Measurements from ENCODE around the gene NEXMIF.
"Not testable (repeated sequence)": the region's sequence is repeated elsewhere in the genome, so short reads cannot be mapped to it uniquely, and the experiment has no call there.

Gene NEXMIF

GRCh38 chrX:74800062-74800461 is 125.2 kb downstream of the NEXMIF start:
- H3K27me3 ChIP-seq: peaks cover 48% of the 10 kb centered on the region
- H4K20me1 ChIP-seq: no peaks in the 10 kb centered on the region
- H3K4me3 ChIP-seq: no peak overlapping the region
- TF ChIP-seq Cebpa-rat (IDR thresholded peaks at IDR 0.05): no peak
- no peak overlapping the region for H3K4me2 ChIP-seq
- H3K9ac ChIP-seq: no peak overlapping the region
- no peaks in the 10 kb centered on the region for H3K4me1 ChIP-seq
- H3K36me3 ChIP-seq: no peaks in the 10 kb centered on the region
- no peak overlapping the region for H3K27ac ChIP-seq
- no peaks in the 10 kb centered on the region for H3K9me3 ChIP-seq

GRCh38 chrX:74797338-74797887 is 127.8 kb downstream of the NEXMIF start:
- Histone ChIP-seq H3K4me3 (no peak overlapping the region), H3K4me2 (no peak overlapping the region), H3K9me3 (no peaks in the 10 kb centered on the region), H3K9ac (no peak overlapping the region), H3K36me3 (no peaks in the 10 kb centered on the region), H3K4me1 (no peaks in the 10 kb centered on the region), H3K27ac (no peak overlapping the region), H4K20me1 (no peaks in the 10 kb centered on the region), H3K27me3 (peaks cover 26% of the 10 kb centered on the region)
- no peak for TF ChIP-seq Cebpa-rat (IDR thresholded peaks at IDR 0.05)

GRCh38 chrX:74788545-74789086 is 136.6 kb downstream of the NEXMIF start:
- H3K4me1 ChIP-seq: no peaks in the 10 kb centered on the region

GRCh38 chrX:74784629-74785028 is 140.6 kb downstream of the NEXMIF start:
- Histone ChIP-seq H3K36me3 (no peaks in the 10 kb centered on the region), H3K4me1 (no peaks in the 10 kb centered on the region), H3K4me3 (no peak overlapping the region), H3K27ac (no peak overlapping the region), H3K9ac (no peak overlapping the region), H3K4me2 (no peak overlapping the region), H3K27me3 (peaks cover 59% of the 10 kb centered on the region), H3K9me3 (no peaks in the 10 kb centered on the region), H4K20me1 (no peaks in the 10 kb centered on the region)
- no peak for TF ChIP-seq Cebpa-rat (IDR thresholded peaks at IDR 0.05)

More at GRCh38 chrX:74788545-74789086, 136.6 kb downstream of the NEXMIF start:
- Histone ChIP-seq H3K9ac (no peak overlapping the region), H3K9me3 (no peaks in the 10 kb centered on the region), H3K4me2 (no peak overlapping the region), H3K27ac (no peak overlapping the region), H3K4me3 (no peak overlapping the region), H3K27me3 (peaks cover 22% of the 10 kb centered on the region), H4K20me1 (no peaks in the 10 kb centered on the region), H3K36me3 (no peaks in the 10 kb centered on the region)
- no peak for TF ChIP-seq Cebpa-rat (IDR thresholded peaks at IDR 0.05)

- Histone ChIP-seq H3K4me1 (no peaks in the 10 kb centered on the region), H3K27me3 (peaks cover 83% of the 10 kb centered on the region), H3K27ac (no peak overlapping the region), H3K4me3 (no peak overlapping the region), H3K4me2 (no peak overlapping the region), H4K20me1 (no peaks in the 10 kb centered on the region), H3K9ac (no peak overlapping the region), H3K9me3 (no peaks in the 10 kb centered on the region), H3K36me3 (no peaks in the 10 kb centered on the region)
- no peak for TF ChIP-seq Cebpa-rat (IDR thresholded peaks at IDR 0.05)
These were observed 143.7 kb downstream of the NEXMIF start for GRCh38 chrX:74781507-74782034.

GRCh38 chrX:74779175-74779574 is 146.1 kb downstream of the NEXMIF start:
- no peaks in the 10 kb centered on the region for H4K20me1 ChIP-seq

GRCh38 chrX:74774988-74775387 is 150.3 kb downstream of the NEXMIF start:
- H3K27me3 ChIP-seq: peaks cover 83% of the 10 kb centered on the region
- H3K36me3 ChIP-seq: no peaks in the 10 kb centered on the region
- TF ChIP-seq Cebpa-rat (IDR thresholded peaks at IDR 0.05): no peak
- no peaks in the 10 kb centered on the region for H3K4me1 ChIP-seq
- H3K27ac ChIP-seq: no peak overlapping the region
- no peak overlapping the region for H3K4me2 ChIP-seq
- H3K9ac ChIP-seq: no peak overlapping the region
- H3K4me3 ChIP-seq: no peak overlapping the region
- H4K20me1 ChIP-seq: no peaks in the 10 kb centered on the region
- no peaks in the 10 kb centered on the region for H3K9me3 ChIP-seq

More at GRCh38 chrX:74779175-74779574, 146.1 kb downstream of the NEXMIF start:
- Histone ChIP-seq H3K4me3 (no peak overlapping the region), H3K36me3 (no peaks in the 10 kb centered on the region), H3K9ac (no peak overlapping the region), H3K27me3 (peaks cover 95% of the 10 kb centered on the region), H3K4me2 (no peak overlapping the region), H3K27ac (no peak overlapping the region), H3K4me1 (no peaks in the 10 kb centered on the region), H3K9me3 (no peaks in the 10 kb centered on the region)
- no peak for TF ChIP-seq Cebpa-rat (IDR thresholded peaks at IDR 0.05)

GRCh38 chrX:74736450-74736849 is 188.8 kb downstream of the NEXMIF start:
- Histone ChIP-seq H3K4me2 (no peak overlapping the region), H3K36me3 (no peaks in the 10 kb centered on the region), H3K9ac (no peak overlapping the region), H4K20me1 (no peaks in the 10 kb centered on the region), H3K27me3 (peaks cover 84% of the 10 kb centered on the region), H3K4me3 (no peak overlapping the region), H3K27ac (no peak overlapping the region), H3K4me1 (no peaks in the 10 kb centered on the region), H3K9me3 (no peaks in the 10 kb centered on the region; the same call in 1 of the 2 replicates)
- no peak for TF ChIP-seq Cebpa-rat (IDR thresholded peaks at IDR 0.05)

- H3K27me3 ChIP-seq: peaks cover 60% of the 10 kb centered on the region
- no peak overlapping the region for H3K27ac ChIP-seq
- no peaks in the 10 kb centered on the region for H3K4me1 ChIP-seq
- H3K36me3 ChIP-seq: no peaks in the 10 kb centered on the region
- H3K9ac ChIP-seq: no peak overlapping the region
- no peak for TF ChIP-seq Cebpa-rat (IDR thresholded peaks at IDR 0.05)
- no peak overlapping the region for H3K4me2 ChIP-seq
- no peaks in the 10 kb centered on the region for H3K9me3 ChIP-seq
- no peaks in the 10 kb centered on the region; the same call in 1 of the 2 replicates for H4K20me1 ChIP-seq
- no peak overlapping the region for H3K4me3 ChIP-seq
These were observed 220.0 kb downstream of the NEXMIF start for GRCh38 chrX:74705269-74705668.

GRCh38 chrX:74701343-74701742 is 223.9 kb downstream of the NEXMIF start:
- H3K36me3 ChIP-seq, H3K9ac ChIP-seq, H3K27ac ChIP-seq: not testable (repeated sequence)

More at GRCh38 chrX:74701343-74701742, 223.9 kb downstream of the NEXMIF start:
- not testable (repeated sequence) for H3K4me2 ChIP-seq, H3K9me3 ChIP-seq, H3K4me1 ChIP-seq, H4K20me1 ChIP-seq, H3K4me3 ChIP-seq
- peaks cover 32% of the 10 kb centered on the region for H3K27me3 ChIP-seq

All from BLaER1 (cell line).